Measurements from ENCODE around the gene PVR. TPM values are rescaled to one million over a fixed set of nuclear protein-coding genes. Genes with fewer than 3 reads are reported as not detected.

PVR gene
- total RNA-seq, 2 donors from 2014 or later, result 21.2 to 31.6 TPM

DNA sequence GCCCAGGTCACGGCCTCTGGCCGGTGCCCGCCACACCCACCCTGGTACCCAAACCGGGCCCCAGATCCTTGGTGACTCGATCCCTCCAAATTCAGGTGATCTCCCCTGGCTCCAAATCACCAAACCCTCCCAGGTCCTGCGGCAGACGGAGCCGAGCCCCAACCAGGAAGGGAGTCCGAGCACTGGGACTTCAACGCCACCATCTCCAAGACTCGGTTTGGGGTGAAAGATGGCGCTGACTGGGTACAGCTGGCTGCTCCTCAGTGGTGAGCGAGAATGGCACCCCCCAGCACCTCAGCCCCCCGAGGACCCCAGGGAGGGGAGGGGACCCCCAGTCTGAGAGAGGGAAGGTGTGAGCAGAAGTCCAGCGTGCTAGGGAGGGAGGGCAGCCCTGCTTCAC, 57.5 kb downstream of the PVR start:
- Histone ChIP-seq H3K9me3 (ENCODE audit: control insufficient read depth, low read length) (no peaks in the 10 kb centered on the region), H3K4me3 (ENCODE audit: low read length) (no peak overlapping the region), H3K36me3 (ENCODE audit: control insufficient read depth, insufficient read depth, low read length) (no peaks in the 10 kb centered on the region), H3K27ac (ENCODE audit: low read depth, low read length) (no peak overlapping the region), H3K27me3 (ENCODE audit: control insufficient read depth, insufficient read depth, low read length, poor library complexity, severe bottlenecking) (no peaks in the 10 kb centered on the region), H3K4me1 (ENCODE audit: control insufficient read depth, insufficient read depth, low read length) (no peaks in the 10 kb centered on the region), H3K9ac (ENCODE audit: extremely low read depth, low read length, poor library complexity, severe bottlenecking) (no peak overlapping the region)
- Mint-ChIP-seq H3K9me3 (no peaks in the 10 kb centered on the region), H3K4me1 (peaks cover 5% of the 10 kb centered on the region), H3K27me3 (ENCODE audit: insufficient read depth) (no peaks in the 10 kb centered on the region), H3K27ac (no peak overlapping the region), H3K4me3 (no peak overlapping the region), H3K36me3 (ENCODE audit: low read depth) (no peaks in the 10 kb centered on the region)
- 90 to 93% methylated on average over 8 to 15 of the region's 15 CpGs for WGBS, 2 experiments (ENCODE audit: insufficient coverage in 1 of 2, insufficient read length in 1 of 2)
- TF ChIP-seq, protein P1, sequence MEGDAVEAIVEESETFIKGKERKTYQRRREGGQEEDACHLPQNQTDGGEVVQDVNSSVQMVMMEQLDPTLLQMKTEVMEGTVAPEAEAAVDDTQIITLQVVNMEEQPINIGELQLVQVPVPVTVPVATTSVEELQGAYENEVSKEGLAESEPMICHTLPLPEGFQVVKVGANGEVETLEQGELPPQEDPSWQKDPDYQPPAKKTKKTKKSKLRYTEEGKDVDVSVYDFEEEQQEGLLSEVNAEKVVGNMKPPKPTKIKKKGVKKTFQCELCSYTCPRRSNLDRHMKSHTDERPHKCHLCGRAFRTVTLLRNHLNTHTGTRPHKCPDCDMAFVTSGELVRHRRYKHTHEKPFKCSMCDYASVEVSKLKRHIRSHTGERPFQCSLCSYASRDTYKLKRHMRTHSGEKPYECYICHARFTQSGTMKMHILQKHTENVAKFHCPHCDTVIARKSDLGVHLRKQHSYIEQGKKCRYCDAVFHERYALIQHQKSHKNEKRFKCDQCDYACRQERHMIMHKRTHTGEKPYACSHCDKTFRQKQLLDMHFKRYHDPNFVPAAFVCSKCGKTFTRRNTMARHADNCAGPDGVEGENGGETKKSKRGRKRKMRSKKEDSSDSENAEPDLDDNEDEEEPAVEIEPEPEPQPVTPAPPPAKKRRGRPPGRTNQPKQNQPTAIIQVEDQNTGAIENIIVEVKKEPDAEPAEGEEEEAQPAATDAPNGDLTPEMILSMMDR (conservative IDR thresholded peaks at IDR 0.05), result no peak
- DNase-seq, result no peak

DNA sequence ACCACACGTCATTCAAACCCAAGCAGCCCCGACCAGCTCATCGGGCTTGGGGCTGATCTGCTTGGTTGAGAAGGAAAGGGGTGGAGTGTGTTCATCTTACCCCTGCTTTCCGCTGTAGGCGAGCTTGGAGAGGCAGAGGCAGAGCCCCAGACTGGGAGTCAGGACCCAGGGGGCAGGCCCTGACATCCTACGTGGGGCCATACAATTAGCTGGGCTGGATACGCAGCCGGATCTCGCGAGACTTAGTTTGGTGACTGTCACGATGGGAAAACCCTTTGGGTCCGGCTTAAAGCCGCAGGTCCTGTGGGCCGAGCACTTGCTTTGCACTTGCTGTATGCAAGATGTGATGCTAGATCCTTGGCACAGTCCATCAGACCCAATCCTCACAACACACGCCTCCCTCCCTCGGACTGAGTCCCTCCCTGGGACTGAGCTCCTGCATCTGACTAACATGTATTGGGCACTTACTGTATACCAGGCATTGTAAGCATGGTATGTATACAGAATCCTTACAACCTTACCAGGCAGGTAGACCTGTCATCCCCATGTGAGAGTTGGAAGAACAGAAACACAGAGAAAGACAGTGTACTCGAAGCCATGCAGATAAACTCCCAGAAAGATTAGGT, 59.0 kb downstream of the PVR start:
- H3K4me3 Mint-ChIP-seq, result no peak overlapping the region
- Histone ChIP-seq H3K27ac (ENCODE audit: low read depth, low read length) (no peak overlapping the region), H3K36me3 (ENCODE audit: control insufficient read depth, insufficient read depth, low read length) (no peaks in the 10 kb centered on the region), H3K9ac (ENCODE audit: extremely low read depth, low read length, poor library complexity, severe bottlenecking) (no peak overlapping the region), H3K4me3 (ENCODE audit: low read length) (no peak overlapping the region), H3K9me3 (ENCODE audit: control insufficient read depth, low read length) (no peaks in the 10 kb centered on the region), H3K27me3 (ENCODE audit: control insufficient read depth, insufficient read depth, low read length, poor library complexity, severe bottlenecking) (no peaks in the 10 kb centered on the region), H3K4me1 (ENCODE audit: control insufficient read depth, insufficient read depth, low read length) (no peaks in the 10 kb centered on the region)
- no peaks in the 10 kb centered on the region for H3K9me3 Mint-ChIP-seq
- no peak for DNase-seq
- 91 to 96% methylated on average over 17 of the region's 17 CpGs for WGBS, 2 experiments (ENCODE audit: insufficient coverage in 1 of 2, insufficient read length in 1 of 2)
- no peaks in the 10 kb centered on the region for H3K36me3 Mint-ChIP-seq (ENCODE audit: low read depth)
- no peak overlapping the region for H3K27ac Mint-ChIP-seq
- TF ChIP-seq, protein P1 (conservative IDR thresholded peaks at IDR 0.05), result no peak
- H3K4me1 Mint-ChIP-seq, result peaks cover under 1% of the 10 kb centered on the region
- no peaks in the 10 kb centered on the region for H3K27me3 Mint-ChIP-seq (ENCODE audit: insufficient read depth)

DNA sequence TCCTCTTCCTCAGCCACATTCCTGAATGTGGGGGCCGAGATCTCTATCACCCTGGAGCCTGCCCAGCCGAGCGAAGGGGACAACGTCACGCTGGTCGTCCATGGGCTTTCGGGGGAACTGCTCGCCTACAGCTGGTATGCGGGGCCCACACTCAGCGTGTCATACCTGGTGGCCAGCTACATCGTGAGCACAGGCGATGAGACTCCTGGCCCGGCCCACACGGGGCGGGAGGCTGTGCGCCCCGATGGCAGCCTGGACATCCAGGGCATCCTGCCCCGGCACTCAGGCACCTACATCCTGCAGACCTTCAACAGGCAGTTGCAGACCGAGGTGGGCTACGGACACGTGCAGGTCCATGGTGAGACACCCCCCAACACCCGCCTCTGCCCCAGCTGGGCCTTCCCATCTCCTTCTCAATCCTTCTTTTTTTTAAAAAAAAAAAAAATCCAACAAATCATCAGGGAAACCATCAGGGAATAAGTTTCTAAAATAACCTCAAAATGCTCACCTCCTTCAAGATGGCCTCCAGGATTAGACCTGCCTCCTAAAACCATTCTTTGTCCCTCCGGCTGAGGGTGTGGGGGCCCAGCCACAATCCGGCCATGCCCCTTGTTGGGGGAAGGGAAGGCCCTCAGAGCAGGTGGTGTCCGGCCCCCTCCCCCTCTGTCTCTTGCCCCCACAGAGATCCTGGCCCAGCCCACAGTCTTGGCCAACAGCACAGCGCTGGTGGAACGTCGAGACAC, 59.8 kb downstream of the PVR start:
- H3K9ac ChIP-seq (ENCODE audit: extremely low read depth, low read length, poor library complexity, severe bottlenecking), result no peak overlapping the region
- TF ChIP-seq, protein P1 (conservative IDR thresholded peaks at IDR 0.05), result no peak
- H3K4me1 ChIP-seq (ENCODE audit: control insufficient read depth, insufficient read depth, low read length), result no peaks in the 10 kb centered on the region
- H3K27me3 ChIP-seq (ENCODE audit: control insufficient read depth, insufficient read depth, low read length, poor library complexity, severe bottlenecking), result no peaks in the 10 kb centered on the region
- Mint-ChIP-seq H3K36me3 (ENCODE audit: low read depth) (no peaks in the 10 kb centered on the region), H3K9me3 (no peaks in the 10 kb centered on the region), H3K4me3 (no peak overlapping the region), H3K27ac (no peak overlapping the region), H3K4me1 (no peaks in the 10 kb centered on the region), H3K27me3 (ENCODE audit: insufficient read depth) (no peaks in the 10 kb centered on the region)
- no peak for DNase-seq
- H3K9me3 ChIP-seq (ENCODE audit: control insufficient read depth, low read length), result no peaks in the 10 kb centered on the region
- H3K36me3 ChIP-seq (ENCODE audit: control insufficient read depth, insufficient read depth, low read length), result no peaks in the 10 kb centered on the region
- no peak overlapping the region for H3K4me3 ChIP-seq (ENCODE audit: low read length)
- H3K27ac ChIP-seq (ENCODE audit: low read depth, low read length), result no peak overlapping the region
- 94 to 97% methylated on average over 23 to 28 of the region's 28 CpGs for WGBS, 2 experiments (ENCODE audit: insufficient coverage in 1 of 2, insufficient read length in 1 of 2)

All from endodermal cell (in vitro differentiated cells).